NCI-H2227 treated with DMSO at 0.1 percent for 48 hours (cell line): ENCODE results near the gene PKNOX2.

Experiments used
- DNase-seq: peaks from one replicate; lab custom pipeline; 2025; lab: John Stamatoyannopoulos, UW

PKNOX2 gene

DNA sequence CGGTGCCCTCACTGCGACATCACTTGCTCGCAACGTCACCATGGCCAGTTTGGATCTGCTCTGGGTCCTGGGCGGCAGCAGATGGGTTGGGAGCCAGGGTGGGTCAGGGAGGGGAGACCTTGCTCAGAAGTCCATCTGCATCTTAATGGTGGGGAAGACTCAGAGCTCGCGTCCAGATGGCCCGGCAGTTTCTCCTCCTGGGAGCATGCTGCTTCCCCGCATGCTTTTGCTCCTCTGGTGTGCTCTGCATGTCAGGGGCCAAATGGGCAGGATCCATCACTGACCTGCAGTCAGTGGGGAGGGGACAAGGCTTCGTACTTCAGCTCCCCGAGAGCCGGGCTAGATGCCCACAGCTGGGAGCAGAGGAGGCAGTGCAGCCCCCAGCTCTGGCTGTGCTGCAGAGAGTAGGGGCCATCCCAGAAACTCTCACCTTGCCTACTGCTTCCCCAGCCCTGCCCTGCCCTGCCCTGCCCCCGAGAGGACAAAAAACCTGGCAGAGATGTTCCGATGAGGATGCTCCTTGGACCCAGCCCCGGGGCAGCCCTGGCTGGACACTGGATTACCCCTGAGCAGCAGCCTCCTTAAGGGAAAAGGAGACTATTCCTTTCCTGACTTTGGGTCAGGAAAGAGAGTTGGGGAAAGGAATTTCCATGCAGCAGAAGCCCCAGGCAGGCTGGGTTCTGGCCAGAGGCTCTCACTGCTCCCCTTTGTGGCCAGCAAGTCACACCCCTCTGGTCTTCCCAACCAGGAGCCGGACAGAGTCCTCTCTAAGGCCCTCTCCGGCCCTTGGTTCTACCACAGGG, 149.9 kb downstream of the PKNOX2 start:
- no peak for DNase-seq

DNA sequence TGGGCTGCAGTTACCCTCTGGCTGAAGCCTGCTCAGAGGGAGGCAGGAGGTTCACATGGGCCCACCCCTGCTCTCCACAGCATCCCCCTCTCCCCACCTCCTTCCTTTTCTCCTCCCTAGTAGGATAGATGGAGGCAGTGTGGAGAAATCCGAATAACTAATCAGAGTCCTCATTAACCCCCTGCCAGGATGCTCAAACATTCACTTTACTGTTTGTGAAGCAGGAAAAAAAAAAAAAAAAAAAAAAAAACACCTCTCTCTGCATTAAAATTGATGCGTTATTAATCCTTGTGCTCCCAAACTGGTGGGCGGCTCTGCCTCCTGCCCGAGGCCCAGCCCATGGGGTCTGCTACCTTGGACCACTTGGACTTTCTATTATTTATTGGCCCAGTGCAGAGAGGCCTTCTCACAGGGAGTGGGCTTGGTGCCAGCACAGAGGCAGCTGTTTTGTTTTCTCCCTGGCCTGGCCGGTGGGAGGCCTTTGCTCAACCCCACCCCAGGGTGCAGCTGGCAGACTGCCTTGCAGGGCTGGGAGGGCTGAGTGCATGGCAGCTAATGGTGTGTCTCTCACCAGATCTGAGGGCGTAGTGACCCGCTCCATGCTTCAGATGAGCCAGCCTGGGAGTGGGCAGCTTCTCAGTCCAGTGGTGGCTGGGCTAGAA, 150.7 kb downstream of the PKNOX2 start:
- DNase-seq, result no peak

- no peak for DNase-seq
These were observed 152.9 kb downstream of the PKNOX2 start for GRCh38 chr11:125317416-125317815.

DNA sequence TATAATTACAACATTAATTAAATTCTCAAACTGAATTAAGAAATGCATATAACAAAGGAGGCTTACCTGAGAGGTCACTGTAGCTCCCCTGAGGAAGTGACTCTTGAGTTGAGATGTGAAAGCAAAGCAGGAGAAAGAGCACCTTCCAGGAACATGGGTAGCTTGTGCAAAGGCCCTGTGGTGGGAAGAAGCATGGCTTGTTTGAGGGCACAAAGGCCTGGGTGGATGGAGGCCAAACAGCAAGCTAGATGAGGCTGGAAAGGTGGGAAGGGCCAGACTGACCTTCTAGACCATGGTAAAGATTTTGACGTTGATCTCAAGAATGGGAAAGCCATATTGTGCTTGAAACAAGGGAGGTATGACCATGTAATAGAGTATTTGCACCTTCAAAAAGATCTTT, 155.1 kb downstream of the PKNOX2 start:
- DNase-seq, result no peak

- no peak for DNase-seq
These were observed 156.0 kb downstream of the PKNOX2 start for GRCh38 chr11:125320347-125321076.

DNA sequence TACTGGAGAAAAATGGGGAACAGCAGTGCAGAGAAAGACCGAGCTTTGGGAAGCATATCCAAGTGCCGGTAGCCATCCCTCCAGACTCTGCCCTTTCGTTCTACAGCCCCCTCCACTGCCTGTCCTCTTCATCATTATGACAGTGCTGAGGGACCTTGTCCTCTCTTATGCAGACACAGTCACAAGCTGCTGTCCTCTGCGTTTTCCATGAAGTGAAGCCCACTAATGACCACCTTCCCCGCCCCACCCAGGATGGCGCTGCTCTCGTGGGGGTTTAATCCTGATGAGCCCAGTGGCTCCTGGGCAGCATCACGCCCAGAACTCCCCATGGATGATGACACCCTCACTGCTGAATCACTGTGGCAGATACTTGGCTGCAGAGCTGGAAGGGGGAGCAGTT, 157.7 kb downstream of the PKNOX2 start:
- no peak for DNase-seq

- DNase-seq, result no peak
These were observed 160.6 kb downstream of the PKNOX2 start for GRCh38 chr11:125325196-125325595.

DNA sequence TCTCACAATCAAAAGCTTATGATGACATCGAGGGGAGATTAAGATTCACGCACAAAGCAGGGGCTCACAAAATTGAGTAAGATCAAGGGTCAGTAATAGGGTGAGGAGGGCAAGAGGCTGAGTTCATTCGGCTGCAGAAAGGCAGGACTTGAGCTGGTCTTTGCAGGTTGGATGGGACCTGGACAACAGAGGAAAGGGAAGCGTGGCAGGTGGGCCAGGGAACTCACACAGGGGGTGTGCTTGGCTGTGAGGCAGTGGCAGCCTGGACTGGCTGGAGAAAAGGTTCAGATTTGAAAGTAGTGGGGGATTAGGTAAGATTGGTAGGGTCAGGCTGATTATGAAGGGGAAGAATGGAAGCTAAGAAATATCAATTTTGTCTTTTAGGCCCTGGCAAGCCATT, 161.6 kb downstream of the PKNOX2 start:
- DNase-seq, result no peak

DNA sequence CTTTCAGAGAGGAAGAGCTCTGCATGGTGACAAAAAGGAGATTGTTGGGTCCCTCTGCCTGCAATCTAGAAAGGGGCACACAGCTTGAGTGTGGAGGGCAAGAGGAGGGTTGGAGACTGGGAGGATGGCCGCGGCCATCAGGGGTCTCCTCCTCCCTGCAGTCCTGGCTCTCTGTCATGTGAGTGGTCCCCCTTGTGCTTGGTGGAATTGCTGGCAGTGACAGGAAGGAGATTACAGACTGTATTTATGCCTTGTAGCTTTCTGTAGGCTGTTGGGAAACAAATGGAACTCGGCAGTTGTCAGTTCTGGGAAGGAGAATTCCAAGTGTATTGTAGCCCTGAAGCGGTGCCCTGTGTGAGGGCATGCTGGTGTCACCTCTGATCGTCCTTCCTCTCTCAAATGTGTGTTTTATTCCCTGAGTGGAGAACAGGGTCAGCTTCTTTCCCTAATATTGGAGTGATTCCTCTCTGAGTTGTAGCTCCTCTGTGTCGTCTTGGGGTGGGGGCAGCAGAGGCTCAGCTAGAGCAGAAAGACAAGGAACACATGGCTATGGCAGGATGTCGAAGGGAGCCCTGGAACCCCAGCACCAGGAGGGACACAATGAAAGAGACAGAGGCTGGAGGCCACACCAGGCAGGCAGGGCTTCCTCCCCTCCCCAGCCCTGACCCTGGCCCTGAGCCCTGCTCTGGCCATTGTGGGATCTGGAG, 163.1 kb downstream of the PKNOX2 start:
- no peak for DNase-seq

DNA sequence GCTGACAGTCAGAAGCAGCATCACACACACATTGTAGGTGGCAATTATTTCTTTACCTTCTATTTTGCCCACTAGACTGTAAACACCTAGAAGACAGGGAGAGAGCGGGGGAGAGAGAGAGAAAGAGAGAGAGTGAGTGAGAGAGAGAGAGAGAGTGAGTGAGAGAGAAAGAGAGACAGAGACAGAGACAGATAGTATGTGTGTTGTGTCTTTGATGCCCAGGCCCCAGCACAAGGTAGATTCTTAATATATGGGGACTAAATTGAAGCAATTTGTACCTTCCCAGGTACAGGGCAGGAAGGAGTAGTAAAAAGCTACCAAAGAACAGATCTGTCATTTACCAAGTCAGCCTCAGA, 163.7 kb downstream of the PKNOX2 start:
- no peak for DNase-seq

DNA sequence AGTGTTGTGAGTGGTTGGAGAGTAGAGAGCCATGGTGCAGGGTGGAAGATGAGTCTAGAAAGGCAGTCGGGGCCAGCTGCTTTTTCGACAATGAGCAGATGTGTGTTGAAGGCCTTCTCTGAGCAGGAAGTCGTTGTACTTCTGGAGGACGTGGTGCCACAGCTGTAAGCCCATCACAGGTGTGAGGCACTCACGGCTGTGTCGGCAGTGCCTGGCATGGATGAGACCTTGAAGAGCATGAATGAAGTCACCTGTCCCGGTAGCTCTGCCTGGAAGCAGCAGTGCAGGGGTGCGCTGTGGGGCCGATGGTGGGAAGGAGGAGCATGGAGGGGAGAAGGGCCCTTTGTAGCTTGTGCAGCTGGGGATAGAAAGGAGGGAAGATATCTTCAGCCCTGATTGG, 165.2 kb downstream of the PKNOX2 start:
- DNase-seq, result no peak

- no peak for DNase-seq
These were observed 166.1 kb downstream of the PKNOX2 start for GRCh38 chr11:125330462-125331325.

DNA sequence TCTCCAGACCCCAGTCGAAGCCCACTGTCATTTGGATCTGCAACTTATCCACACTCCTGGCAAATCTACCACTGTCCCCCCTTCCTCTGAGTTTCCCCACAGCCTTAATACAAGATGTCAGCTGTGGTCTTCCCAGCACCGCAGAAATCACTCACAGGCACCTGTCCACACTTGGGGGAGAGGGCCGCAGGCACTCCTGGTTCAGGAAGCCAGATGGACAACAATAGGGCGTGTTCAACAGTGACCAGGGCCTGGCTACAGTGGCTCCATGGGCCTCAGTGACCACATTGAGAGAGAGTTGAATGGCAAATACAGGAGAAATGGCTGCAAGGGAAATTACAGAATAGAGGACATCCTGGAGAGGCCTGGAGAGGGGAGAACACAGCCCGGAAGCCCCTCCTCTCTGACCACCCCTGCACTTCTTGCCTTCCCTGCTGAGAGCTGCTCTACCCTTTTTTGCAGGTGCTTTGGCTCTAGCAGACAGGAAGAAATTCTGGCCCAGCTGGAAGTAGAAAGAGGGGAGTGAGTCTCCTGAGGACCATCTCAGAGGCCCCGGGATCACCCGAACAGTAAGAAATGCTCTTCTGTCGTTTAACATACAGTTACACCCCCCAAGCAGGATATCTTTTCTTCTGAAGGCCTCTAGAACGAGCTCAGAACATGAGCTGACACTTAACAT, 166.9 kb downstream of the PKNOX2 start:
- no peak for DNase-seq

GRCh38 chr11:125332821-125333220, 168.3 kb downstream of the PKNOX2 start:
- DNase-seq, result no peak

DNA sequence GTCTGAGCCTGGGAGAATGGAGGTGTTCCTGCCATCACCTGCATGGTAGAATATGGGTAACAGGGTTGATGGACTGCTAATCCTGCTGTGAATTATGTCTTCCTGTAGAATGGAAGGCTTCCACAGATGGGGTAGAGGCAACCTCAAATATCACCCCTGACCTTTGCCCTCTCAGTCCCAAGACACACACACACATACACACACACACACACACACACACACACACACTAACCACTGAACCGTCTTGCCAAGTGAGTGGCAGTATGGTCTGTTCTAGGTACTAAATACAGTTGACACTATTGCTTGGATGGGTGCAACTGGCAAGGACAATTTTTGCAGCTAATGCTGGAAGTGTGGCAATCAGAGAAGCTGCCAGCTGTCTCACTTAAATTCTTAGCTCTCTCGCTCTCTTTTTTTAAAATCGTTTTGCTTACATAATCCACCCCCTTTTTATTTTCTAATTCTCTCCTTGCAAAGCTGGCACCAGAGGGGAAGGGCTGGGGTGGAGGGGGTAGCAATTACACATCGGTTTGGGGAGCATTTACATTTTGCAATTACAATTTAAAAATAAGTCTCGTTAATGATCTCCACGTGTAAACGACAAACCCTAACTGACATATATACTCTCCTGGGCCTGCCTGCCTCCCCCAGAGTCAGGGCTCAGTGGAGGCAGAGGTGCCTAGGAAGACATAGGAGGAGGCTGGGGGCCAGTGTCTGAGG, 169.0 kb downstream of the PKNOX2 start:
- no peak for DNase-seq

DNA sequence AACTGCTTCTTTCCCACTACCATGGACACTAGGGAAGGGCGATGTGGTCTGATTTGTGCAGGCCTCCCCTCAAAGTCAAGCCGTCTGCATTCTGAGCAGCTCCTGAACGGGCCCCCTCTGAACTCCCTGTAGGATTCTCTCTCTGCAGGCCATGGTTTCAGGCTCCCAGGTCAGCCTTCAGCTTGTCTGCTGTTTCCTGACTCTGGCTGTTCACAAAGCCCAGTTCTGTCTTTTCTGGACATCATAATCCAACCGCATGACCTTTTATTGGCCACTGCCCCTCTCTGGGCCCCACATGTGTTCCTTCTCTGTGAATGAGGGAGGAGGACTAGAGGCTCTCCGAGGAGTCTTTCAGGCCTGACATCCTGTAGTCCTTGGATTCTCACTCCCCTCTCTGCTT, 170.6 kb downstream of the PKNOX2 start:
- no peak for DNase-seq

DNA sequence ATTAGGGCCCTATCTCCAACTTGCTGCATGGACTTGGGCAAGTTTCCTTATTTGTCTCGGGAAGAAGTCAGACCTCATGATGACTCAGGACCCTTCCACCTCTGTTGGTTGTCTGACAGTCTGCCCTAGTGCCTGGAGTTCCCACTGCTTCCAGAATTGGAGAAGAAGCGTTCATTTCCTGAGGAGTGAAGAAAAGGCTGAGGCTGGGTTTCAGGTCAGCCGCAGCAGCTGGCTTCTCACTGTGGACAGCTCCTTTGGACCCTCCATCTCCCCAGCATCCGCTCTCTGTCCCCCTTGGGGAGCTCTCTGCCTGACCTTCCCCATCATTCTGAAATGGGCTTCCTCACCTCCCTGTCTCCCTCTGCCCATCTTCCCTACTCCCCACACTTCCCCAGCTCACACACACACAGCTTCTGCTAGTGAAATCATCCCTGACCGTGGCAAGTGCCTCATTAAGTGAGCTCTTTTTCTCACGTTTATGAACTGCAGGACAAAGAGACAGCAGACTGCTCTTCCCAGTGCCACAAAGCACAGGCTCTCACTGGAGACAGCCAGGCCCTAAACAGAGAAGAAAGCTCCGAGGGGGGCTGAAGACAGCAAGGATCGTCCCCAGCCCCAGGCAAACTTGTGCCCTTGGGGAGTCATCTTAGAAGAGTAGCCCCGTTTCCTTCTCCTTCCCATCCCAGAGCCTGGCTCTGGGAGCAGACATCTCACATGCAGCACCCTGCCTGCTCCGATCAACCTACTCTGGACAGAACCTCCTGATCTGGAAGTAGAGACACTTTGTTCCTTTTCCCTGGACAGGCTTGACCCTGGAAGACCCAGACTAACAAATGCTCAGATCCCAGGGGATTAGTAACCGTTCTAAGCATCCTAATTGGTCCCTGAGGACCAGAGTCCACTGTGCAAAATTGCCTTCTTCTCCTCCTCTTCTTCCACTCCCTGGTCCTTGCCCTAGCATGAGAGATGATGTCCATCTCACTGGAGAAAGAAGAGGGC, 173.6 kb downstream of the PKNOX2 start:
- no peak for DNase-seq

GRCh38 chr11:125338886-125339811, 174.6 kb downstream of the PKNOX2 start:
- DNase-seq, result no peak
